Measurements from ENCODE around the gene MED12L.

The MED12L gene

GRCh38 chr3:151432616-151433372, 347.3 kb downstream of the MED12L start:
- no peak for DNase-seq

- no peak for DNase-seq
These were observed 348.9 kb downstream of the MED12L start for GRCh38 chr3:151434151-151434890.

GRCh38 chr3:151436675-151437446, 351.4 kb downstream of the MED12L start:
- DNase-seq, result no peak

DNA sequence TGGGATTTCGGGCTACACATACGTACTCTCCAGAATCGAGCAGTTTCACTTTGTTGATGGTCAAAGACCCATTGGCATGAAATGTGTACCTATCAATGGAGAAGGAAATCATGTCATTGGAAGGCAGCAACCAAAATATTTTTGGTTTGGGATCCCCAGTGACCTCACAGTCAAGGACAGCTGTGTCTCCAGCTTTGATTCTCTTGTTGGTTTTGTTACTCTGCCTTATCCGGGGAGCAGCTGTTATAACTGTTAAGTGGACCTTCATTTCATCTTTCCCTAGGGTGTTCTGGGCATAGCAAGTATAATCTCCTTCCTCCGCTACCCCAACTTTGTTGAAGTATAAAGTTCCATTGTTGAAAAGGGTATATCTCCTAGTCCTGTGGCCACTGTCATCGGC, 352.4 kb downstream of the MED12L start:
- no peak for DNase-seq

DNA sequence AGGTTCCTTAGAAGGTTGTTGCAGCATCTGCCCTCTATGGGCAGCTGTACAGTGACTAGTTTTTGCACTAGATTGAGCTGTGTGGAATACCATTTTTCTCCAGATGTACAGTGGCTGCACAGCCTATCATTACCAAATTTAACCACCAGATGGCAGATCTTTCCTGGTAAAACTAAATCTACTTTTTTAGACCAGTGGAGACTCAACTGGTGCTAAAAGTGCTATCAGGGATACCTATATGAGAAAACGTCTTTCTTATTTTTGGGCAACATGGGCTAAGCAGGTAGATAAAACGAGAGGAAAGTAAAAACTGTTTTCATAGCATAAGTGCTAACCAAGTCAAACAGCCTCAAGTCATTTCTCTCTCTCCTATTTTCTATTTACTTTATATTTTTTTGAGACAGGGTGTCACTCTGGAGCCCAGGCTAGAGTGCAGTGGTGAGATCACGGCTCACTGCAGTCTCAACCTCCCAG, 354.2 kb downstream of the MED12L start:
- no peak for DNase-seq

GRCh38 chr3:151440940-151441339, 355.5 kb downstream of the MED12L start:
- no peak for DNase-seq

DNA sequence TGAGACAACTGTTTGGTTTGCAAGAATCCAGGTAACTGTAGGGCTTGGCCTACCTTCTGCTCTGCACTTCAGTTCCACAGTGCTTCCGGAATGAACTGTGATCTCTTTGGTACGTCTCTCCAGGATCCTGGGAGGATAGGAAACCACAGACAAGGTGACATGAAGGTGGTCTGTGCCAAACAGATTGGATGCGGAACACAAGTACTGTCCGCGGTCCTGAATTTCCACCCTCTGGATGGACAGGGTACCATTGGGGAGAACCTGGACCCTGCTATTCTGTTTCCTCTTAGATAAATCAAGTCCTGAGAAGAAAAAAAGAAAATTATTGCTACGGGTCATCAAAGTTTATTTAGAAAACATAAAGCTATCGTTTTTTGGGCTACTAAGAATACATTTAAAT, 358.1 kb downstream of the MED12L start:
- no peak for DNase-seq

DNA sequence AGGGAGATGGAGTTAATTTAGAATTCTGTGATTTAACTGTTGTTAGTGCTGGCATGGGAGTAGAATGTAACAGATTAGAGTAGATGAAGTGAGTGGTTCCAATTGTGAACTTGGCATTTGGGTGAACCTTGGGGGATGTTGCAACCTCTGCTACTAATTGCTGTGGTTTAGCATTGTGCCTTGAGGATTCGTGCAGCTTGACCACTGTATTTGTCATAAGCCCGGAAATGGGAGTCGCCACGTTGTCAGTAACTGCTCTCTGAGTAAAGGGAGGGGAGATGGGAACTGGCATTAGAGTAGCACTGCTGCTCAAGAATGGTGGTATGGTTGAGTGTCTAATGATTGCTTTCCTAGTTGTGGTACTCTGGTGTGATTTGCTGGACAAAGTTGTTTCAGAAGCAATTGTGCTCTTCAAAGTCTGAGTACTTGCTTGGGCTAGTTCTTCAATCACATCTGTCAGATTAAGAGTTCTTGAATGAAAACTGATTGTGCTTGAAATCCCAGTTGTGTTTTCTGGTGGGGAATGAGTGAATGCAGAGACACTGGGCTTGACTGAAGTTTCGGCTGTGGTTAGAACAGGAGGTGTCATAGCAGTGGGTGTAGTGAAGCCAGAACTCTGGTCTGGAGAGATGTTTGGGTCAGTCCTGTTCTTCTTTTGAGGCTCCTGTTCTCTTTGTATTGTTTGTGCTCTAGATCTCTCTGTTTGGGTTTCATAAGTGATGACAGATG, 360.0 kb downstream of the MED12L start:
- no peak for DNase-seq

GRCh38 chr3:151446002-151446340, 360.5 kb downstream of the MED12L start:
- no peak for DNase-seq

DNA sequence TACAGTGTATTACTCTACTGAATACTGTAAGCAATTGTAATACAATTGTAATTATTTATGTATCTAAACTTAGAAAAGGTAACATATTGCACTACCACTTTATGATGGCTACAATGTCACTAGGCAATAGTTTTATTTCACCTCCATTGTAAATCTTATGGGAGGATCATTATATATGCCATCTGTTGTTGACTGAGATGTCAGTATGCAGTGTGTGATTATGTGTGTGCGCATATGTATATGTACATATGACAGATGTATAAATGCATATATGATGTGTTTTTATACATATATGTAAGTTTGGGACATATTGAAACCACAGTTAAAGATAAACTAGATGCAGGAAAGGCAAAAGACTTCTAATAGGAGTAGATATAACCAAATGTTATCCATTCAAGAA, 366.9 kb downstream of the MED12L start:
- DNase-seq, result no peak

- DNase-seq, result no peak
These were observed 367.4 kb downstream of the MED12L start for GRCh38 chr3:151452841-151453240.

DNA sequence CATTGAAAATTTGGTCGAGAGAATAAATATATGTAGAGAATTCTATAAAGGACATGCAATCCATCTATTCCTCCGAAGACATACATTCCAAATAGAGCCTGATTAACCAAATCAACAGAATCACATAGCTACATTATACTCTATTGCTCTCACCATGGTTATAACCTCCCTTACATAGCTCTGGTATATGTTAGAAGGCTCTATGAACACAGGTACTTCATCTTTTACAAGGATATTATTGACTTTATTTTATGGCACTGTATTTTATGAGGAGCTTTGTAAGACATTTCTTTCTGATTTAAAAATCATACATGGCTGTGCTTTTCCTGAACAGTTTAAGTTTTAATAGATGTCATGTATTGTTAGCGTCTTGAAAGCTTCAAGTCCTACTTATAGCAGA, 370.6 kb downstream of the MED12L start:
- DNase-seq, result no peak

GRCh38 chr3:151459358-151459757, 373.9 kb downstream of the MED12L start:
- no peak for DNase-seq

GRCh38 chr3:151460228-151460627, 374.8 kb downstream of the MED12L start:
- no peak for DNase-seq

DNA sequence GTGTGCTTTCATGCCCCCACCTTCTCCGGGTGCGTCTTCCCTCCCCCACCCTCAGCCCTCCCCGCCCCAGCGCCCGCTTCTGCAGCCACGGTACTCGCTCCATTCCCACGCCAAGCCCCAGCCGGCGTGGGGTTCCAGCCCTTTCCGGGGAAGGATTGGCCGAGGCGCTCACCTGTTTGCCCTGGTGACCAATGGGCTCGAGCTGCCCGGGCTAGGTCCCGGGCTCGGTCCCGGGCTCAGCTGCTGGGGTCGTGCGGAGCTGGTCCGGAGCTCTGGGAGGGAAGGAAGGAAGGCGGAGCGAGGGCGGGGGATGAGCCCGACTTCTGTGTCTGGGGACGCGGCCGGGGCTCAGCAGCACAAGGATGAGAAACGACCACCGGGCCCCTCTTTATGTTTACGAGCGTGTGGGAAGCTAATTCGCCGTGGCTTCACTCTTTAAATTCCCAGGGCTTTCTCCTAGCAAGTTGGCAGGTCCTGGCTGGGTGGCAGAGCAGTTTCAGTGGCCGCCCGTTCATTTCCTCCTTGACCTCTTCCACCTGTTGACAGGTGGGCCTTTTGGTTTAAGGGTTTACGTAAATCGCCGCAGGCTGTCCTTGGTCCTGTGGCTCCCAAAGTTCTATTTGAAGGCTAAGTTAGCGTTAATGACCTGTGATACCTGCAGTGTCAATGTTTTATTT, 375.4 kb downstream of the MED12L start, which contains the start of gene IGSF10:
Gene IGSF10, minus strand, starts transcription at position 288 of the 677 bp plus-strand sequence. CDS start 2,352 bp downstream, outside the sequence.
- DNase-seq, result no peak

DNA sequence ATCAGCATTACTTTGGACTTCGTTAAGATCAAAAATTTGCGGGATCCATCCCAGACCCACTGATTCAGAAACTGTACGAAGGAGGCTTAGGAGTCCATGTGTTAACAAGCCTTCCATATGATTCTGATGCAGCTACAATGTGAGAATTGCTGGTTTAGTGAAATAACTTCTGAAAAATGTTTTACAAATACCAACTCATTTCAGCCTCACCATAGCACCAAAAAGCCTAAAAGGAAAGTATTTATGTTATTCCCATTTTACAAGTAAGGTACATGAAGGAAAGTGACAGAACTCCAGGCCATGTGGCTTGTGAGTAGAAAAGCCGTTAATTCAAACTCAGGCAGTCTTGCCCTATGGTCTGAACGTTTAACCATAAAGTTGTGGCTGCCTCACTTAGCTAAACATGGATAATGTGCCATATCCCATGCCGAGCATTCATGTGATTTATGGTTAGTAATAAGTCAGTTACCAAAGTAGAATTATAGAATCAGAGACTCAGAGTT, 376.9 kb downstream of the MED12L start:
- DNase-seq, result no peak

DNA sequence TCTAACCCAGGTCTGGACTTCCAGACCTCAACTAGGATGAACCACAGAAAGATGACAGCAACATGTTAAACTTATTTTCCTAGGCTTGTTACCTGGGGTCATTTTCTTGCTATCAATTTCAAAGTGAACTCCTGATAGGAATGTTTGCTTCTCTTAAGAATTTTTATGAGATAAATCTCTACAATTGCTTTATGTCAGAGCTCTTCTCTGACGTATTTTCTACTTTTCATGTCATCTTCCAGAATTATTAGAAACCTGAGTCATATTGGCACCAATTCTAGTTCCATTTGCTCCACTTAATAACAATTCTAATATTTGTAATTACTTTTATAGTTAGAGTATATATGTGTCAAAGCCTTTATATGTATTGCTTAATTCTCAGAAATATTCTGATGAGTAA, 377.5 kb downstream of the MED12L start:
- no peak for DNase-seq

DNA sequence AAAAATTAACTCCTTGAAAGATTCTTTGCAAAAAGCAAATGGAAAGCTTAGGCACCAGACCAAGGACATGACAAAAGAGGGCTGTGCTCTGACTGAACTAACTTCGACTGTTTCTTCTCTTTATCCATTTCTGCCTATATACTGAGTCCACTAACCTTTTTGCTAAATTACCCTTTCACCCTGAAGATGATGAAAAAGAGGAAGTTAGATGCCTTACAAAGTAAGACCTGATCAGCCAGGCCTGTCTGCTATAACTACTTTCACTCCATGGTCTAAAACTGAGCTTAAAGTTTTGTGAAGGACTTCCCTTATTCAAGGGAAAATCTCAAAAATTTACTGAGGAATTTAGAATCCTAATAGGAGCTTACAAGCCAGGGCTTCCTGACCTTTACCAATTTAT, 381.6 kb downstream of the MED12L start:
- DNase-seq, result no peak

- DNase-seq, result peak; percentile 40
These were observed 382.9 kb downstream of the MED12L start for GRCh38 chr3:151468284-151468917.

DNA sequence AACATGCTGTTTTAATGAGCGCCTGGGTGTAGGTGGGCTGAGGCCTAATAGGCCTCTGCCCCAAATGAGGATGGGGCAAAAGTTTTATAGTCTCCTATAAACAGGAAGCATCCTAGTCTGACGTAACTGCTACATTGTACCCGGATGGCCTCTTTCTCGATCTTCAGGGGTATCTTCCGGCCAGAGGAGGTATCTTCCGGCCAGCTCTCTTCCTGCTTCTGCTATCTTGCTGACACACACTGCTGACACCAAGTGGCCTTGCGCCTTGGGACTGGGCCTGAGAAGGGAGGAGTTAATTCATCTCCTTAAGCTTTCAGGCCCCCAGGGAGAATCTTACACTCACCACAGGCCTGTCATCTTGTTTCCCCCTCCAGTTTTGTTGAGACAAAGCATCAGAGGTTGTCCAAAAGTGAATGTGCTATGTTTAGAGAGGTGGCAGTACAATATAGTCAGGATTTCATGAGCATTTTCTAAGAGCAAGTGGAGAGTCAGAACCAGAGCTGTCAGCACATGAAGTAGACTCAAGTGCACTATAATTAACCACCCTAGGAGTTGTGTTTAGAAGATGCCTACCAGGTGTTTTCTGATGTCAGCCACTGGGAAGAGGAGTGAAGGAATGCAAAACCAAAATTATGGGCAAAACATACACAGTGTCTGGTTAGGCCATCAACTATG, 391.0 kb downstream of the MED12L start:
- DNase-seq, result no peak
